Stimulated activated CD4-positive, alpha-beta T cell treated with anti-CD3 and anti-CD28 coated beads, Interleukin-4, amount 100 ng/mL, for 4 hours (primary cell): Measurements from ENCODE around the gene ALDH3B2.
"Not testable (repeated sequence)": the region's sequence is repeated elsewhere in the genome, so short reads cannot be mapped to it uniquely, and the experiment has no call there.

ENCODE experiments used
- DNase-seq, 2 experiments: peaks; one replicate each; pipeline ENCODE4 v3.0.0-alpha.2; 2020

The ALDH3B2 gene

DNA sequence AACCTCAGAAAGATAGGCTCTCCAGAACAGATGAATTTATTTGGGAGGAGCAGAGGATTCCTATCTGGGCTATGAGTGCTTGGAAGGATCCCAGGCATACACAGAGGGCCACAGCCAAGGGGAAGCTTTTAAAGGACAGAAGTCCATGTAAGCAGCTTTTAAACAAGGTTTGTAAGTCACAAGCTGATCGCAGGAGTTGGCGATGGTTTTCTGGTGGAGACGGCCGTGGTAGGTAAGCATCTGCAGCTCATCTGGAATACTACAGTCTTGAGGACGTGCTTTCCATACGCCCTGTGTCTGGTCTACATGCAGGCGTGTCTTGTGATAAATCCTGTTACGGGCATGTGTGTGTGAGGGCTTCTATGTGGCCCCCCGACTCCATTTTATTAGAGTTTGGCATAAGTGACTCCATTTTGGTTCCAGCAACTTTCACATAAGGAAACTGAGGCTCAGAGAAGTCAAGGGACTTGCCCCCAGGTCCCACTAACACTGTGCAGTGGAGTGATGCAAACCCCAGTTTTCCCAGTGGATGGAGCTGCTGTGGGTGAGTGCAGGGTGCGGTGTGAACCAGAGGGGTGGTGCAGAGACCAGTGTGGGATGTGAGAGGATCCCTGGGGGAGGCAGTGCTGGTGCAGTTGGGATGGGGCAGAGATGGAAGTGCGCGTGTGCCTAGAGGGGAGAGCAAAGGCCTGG is 12.1 kb downstream of the ALDH3B2 start:
- DNase-seq: no peak

DNA sequence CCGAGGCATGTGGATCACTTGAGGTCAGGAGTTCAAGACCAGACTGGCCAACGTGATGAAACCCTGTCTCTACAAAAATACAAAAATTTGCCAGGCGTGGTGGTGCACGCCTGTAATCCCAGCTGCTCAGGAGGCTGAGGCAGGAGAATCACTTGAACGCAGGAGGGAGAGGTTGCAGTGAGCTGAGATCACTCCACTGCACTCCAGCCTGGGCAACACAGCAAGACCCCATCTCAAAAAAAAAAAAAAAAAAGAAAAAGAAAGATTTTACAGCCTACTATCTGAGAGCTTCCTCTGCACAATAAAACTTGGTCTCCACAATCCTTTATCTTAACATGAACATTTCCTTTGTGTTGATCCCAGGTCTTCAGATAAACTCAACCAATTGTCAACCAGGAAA is 13.7 kb downstream of the ALDH3B2 start:
- DNase-seq: not testable (repeated sequence)

DNA sequence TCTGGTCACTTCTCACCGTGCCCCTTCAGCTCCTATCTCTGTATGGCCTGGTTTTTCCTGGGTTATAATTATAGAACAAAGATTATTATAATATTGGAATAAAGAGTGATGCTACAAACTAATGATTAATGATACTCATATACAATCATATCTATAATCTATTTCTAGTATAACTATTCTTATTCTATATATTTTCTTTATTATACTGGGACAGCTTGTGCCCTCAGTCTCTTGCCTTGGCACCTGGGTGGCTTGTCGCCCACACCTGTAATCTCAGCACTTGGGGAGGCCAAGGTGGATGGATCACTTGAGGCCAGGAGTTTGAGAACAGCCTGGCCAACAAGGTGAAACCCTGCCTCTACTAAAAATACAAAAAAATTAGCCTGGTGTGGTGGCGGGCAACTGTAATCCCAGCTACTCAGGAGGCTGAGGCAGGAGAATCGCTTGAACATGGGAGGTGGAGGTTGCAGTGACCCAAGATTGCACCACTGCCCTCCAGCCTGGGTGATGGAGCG is 14.7 kb downstream of the ALDH3B2 start:
- not testable (repeated sequence) for DNase-seq

DNA sequence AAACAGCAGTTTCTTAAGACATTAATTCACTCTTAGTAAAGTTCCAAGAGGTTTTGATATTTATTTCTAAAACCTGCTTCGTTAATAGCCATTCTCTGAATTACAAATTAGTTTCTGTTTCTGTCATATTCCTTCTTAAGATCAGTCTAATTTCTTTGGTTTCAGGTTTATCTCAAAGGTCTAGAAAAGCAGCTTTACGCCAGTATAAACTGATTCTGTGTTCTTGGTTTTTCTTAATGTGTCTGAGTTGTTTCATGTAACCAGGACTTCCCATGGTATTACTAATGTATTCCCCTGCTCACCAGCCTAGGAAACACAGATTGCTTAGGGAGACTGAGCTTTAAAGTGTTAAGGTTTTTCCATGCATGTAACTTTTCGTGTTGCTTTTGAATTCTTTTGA is 17.1 kb downstream of the ALDH3B2 start:
- DNase-seq: no peak

DNA sequence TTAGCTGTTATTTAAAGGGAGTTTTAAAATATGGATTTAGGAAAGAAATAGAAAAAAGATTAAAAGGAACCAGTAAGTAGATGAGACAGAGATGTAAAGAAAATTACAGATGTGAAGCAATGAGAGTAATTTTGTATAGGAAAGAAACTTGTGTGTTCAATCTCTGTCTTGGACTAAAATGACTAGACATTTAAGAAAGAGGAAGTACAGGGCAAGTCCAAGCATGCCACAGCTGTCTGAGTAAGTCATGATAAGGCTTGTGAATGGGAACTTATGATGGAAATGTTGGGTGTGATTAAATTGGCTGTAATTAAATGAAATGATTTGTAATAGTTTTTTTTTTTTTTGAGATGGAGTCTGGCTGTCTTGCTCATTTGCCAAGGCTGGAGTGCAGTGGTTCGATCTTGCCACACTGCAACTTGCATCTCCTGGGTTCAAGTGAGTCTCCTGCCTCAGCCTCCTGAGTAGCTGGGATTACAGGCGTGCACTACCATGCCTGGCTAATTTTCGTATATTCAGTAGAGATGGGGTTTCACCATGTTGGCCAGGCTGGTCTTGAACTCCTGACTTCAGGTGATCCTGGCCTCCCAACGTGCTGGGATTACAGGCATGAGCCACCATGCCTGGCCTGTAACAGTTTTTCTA is 18.0 kb downstream of the ALDH3B2 start:
- no peak for DNase-seq

DNA sequence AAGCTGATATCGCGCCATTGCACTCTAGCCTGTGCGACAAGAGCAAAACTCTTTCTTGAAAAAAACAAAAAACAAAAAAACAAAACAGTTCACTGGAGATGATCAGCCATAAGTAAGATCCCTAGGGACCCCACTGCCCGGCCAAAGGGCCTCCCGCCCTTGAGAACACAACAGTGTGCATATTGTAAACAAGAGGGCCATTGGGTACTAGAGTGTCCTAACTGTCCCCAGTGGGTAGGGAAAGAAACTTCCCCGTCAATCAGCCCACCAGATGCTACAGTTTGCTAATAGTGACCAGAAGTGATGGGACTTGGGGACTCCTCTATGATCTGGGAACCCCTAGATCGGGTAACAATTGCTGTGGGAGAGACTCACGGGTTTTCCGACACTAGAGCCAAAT is 20.2 kb downstream of the ALDH3B2 start:
- DNase-seq: no peak

DNA sequence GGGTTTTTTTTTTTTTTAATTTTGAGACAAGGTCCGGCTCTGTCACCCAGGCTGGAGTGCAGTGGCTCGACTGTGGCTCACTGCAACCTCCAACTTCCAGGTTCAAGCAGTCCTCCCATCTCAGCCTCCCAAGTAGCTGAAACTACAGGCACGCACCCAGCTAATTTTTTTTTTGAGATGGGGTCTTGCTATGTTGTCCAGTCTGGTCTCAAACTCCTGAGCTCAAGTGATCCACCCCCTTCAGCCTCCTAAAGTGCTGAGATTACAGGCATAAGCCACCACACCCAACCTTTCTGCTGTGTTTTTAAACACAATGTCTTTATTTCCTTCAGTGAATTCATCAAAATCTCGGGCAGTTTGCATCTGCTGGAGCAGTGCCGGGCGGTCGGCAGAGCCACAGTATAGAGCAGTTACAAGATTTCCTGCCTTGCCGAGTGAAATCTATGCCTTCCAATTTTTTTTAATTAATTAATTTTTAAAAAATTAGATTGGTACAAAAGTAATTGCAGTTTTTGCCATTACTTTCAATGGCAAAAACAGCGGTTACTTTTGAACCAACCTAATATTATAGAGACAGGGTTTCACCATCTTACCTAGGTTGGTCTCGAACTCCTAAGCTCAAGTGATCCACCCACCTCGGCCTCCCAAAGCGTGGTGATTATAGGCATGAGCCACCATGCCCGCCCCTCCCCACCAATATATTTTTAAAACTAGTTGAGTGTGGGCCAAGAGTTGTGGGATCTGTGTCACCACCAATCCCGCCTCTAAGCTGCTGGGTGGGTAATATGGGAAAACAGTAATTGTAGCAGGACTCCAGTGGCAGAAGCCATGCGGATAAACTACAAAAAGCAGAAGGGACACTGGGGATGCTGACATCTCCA is 21.2 kb downstream of the ALDH3B2 start:
- DNase-seq: no peak

DNA sequence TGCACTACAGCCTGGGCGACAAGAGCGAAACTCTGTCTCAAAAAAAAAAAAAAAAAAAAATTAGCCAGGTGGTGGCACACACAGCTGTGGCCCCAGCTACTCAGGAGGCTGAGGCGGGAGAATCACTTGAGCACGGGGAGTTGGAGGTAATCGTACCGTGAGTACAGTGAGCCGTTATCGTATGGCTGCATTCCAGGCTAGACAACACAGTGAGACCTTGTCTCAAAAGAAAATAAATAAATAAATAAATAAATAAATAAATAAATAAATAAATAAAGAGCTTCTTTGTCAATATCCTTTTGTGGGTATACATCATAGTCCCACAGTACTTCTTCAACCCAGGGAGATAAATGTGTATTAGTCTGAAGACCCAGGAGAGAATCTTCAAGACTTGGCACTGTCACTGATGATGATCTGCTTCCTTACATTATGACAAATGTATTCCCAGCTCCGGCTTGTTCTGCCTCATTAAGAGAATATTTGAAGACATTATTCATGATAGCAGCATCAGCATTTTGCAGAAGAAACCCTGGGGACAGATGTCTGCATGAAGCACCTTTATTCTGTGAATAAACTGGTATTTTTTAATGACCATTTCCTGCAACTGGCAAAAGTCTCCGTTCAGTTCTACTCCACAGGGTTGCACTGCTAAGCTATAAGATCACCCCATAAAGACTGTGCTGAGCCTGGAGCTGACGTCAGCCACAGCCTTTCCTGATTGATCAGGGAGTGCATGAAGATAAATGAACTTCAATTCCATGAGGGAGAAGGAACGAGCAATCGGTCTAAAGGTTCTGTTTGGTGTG is 22.2 kb downstream of the ALDH3B2 start:
- no peak for DNase-seq

DNA sequence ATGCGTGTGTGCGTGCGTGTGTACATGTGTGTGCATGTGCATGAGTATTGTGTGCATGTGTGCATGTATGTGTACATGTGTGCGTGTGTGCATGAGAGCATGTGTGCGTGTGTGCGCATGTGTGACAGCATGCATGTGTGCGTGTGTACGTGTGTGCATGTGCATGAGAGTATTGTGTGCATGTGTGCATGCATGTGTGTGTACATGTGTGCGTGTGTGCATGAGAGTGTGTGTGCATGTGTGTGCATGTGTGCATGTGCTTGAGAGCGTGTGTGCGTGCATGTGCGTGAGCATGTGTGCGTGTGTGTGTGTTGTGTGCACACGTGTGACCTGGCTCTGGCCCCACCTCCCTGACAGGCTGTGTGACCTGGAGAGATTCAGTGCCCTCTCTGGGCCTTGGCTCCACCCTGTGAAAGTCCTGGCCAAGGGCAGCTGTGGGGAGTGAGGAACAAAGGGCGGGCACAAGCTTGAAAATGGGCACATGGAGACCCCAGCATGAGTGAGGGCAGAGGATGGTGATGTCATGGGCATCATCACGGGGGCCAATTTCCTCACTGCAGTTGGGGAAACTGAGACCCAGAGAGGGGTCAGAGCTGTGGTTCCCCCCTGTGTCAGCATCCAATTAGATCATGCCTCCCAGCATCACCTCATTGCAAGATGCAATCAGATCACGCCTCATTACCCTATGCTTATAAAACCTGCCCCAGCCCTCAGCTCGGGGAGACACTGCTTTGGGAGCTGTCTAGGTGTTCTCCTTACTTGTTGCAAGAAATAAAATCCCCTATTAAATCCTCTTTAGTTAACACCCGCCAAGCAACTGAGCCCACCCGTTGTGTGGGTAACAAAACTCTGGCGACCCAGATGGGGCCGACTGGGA is 24.6 kb downstream of the ALDH3B2 start:
- no peak for DNase-seq

DNA sequence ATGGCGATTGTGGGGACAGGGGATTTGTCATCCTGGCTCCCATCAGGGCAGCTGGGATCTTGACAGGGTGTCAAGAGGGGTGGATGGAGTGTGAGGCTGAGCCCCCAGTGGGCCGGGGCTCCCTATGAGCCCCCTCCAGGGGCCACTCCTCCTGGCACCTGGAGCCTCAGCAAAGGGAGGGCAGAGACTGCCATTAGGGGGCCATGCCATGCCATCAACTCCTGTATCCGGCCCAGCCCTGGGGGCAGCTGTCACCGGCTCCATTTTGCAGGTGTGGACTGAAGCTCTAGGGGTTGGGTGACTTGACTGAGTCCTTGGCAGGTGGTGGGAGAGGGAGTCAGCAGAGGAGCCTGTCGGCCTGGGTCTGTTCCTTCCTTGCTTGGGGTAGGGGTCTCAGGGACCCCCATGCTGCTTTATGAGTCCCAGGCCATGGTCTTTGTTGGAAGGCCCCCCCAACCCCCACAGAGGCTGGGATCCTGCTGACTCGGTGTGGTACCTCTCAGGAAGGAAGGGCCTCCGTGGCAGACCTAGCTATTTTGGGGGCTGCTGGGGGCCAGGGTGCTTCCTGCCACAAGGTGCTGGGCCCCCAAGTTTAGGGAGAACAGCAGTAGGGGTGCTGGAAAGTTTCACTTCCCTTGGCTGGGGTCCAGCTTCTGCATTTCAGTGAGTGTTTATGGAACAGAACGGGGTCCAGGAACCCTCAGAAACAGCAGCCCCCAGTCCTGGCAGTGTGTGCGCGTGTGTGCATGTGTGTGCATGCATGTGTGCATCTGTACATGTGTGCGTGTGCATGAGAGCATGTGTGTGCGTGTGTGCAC is 25.4 kb downstream of the ALDH3B2 start:
- no peak for DNase-seq

DNA sequence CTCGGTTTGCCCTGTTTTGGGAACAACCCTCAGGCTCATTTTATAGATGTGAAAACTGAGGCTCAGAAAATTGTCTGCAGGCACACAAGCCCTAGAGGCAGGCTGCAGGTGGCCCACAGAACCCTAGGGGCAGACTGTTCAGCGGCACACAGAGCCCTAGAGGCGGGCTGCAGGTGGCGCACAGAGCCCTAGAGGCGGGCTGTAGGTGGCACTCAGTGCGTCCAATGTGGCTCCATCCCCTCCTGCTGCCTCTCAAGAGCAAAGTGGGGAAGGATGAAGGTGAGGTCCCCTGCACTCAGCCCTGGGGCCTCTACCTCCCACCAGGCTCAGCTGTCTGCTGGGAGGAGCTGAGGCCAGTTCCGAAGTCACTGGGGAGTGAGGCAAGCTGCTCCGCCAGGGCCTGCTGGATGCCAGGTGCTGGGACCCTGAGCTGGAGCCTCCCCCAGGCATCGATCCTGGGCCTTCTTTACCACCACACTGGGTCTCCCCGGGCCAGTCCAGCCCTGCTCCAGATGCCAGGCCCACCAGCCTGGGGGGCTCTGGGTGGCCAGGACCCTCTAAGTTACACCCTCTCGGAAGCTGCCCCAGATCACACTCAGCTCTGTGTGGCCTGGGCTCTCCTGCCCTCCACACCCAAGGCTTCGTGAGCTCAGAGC is 26.2 kb downstream of the ALDH3B2 start:
- DNase-seq: peak; percentile 30 to 42

DNA sequence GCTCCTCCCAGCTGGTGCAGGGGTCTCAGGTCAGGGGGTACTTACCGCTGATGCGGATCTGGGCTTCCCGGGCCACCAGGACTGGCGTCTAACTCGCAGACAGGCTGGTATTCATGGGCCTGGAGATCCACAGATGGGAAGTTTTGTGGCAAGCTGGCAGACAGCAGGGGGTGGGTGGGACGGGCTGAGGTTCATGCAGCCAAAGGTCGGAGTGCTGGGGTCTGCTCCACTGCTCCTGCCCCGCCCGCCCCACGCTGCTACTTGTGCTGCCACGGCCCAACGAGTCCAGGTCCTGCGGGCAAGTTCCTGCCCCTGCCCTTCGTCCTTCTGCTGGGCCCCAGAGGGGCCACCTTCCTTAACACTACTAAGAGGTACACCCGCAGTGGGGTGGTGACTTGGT is 27.0 kb downstream of the ALDH3B2 start:
- DNase-seq: no peak

DNA sequence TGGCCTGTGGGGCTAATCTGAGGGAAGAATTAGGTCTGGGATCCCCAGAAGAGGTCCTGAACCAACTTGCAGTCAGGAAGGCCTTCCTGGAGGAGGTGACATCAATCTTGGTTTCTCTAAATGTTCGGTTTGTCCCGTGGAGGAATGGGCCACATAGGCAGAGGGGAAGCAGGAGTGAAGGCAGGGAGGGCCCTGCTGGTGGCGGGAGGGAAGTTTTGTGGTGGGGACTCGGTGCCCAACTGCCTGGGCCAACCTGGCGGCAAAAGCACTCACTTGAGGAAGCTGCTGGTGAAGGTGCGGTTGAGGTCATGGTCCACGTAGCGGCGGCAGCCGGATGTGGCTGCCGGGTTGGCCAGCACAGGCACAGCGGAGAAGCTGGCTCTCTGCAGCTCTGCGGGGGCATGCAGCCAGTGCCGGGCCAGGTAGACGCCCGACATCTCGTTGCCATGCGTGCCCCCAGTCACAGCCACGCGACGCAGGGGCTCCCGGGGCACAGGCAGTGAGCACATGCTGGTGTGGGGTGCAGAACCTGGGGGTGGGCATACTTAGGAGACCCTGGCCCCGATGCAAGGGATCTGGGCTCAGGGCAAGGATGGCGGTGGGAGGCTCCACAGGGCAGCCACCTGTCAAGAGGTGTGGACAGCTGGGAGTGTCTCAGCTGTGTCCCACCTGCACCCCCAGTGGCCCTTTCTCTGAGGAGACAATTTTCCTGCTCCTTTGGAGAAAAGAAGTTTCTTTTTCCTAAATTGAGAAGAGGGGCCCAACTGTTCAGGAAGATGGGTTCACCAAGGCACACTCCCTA is 27.7 kb downstream of the ALDH3B2 start:
- DNase-seq: no peak

DNA sequence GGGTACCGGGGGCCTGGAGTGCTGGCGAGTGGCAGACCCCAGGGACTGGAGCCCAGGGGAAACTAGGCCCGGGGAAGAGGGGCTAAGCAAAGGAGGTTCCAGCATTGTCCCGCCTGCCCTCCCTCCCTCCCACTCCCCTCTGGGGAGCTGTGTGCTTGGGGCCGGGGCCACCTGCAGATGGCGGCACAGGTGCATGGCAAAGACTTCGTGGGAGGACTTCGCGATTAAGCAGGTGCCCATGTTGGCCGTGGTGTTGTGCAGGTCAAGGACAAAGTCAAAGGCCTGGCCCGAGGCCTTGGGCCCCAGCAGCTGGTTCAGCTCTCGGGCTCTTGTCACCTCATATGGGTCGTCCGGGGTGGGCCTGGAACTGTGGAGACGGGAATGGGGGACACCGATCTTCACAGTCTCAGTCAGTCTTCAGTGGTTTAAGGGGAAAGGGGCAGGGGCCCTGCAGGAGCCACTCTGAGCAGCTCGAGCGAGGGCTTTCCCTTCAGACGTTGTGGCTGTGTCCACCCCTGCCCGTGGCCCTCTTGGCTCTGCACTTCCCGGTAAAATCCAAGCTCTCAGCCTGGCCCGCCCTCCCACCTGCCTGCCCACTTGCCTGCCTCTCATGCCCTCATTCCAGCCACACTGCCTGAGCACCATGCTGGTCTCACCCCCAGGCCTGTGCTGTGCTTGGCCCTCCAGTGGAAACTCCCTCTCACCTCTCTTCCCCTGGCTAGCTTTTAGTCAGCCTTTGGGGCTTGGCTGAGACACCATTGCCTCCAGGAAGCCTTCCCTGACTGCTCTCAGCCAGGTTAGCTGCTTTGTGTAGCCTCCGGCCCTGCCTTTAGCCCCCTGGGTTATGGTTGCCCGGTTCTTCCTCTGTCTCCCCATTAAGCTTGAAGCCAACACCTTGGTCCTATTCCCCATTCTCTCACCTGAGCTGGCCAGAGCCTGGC is 28.6 kb downstream of the ALDH3B2 start:
- no peak for DNase-seq

DNA sequence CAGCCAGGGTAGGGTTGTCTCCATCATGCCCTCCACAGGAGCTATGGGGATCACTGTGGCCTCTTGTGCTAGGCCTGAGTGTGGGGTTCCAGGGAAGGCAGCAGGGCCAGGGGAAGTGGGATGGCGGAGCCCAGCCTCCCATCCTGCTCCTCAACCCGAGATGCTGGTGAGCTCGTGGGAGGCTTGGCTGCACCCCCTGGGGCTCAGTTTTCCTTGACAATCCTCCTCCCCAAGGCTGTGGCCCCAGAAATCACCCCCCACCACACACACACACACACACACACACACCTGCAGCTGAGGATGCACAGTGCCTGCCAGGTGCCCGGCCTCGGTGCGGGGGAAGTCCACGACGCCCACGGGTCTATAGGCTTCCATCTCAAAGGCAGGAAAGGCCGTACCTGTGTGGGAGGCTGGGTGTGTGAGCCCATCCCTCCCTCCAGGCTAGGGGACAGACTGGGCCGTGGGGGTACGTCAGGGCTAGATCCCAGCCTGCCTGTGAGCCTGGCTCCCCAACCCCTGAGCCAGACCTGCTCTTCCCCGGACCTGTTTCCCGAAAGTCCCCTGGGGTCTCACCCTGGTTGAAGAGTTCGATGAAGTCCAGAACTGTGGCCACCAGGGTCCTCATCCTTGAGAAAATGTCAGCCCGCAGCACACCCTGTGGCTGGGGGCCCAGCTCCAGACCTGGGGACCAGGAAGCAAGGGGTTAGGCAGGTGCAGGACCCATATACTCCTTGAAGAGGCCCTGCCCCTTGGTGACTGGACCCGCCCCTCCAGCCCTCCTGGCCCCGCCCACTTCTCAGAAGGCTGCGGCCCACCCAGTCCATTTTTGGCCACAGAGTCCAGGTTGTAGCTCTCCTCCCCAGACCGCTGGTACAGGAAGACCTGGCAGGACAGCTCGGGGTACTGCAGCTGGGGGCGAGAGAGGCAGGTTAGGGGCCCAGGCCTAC is 29.7 kb downstream of the ALDH3B2 start:
- no peak for DNase-seq

DNA sequence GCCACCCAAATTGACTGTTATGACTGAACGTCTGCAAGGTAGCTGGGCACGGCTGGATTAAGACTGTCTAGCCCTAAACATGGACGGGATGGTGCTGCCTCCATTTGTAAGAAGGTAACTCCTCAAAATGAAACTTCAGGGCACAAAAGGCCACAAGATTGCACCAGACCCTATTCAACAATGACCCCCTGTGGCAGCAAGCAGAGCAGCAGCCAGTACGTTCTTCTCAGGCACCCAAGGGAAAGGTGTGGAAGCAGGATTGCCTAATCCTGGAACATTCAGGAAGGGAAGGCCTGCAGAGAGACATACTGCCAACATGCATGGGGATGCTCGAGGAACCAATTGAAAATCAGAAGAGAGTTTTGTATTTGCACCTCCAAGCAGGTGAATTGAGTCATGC is 30.4 kb downstream of the ALDH3B2 start:
- DNase-seq: no peak
